Mucosa of descending colon (tissue), 3 donors: ENCODE data around the gene NEDD9. TPM values are rescaled to one million over a fixed set of nuclear protein-coding genes. Genes with fewer than 3 reads are reported as not detected.

Experiments
- ATAC-seq: fragments of 200-7000 bp; cut with Tn5 transposase; one replicate; pipeline ENCODE4 v1.9.1; 2020; ENCODE audit warnings: mild to moderate bottlenecking, moderate library complexity
- DNase-seq, 3 donors: peaks; one replicate each; pipeline ENCODE4 v3.0.0-alpha.2; 2020
- H3K36me3 ChIP-seq: fragments of 200-600 bp; one replicate; pipeline ENCODE4 v1.8.0; 2021; ENCODE audit warnings: low read depth, mild to moderate bottlenecking
- H3K4me1 ChIP-seq: fragments of 200-600 bp; one replicate; pipeline ENCODE4 v1.8.0; 2021; ENCODE audit warnings: low read depth, mild to moderate bottlenecking
- H3K4me3 ChIP-seq: fragments of 200-600 bp; one replicate; pipeline ENCODE4 v1.8.0; 2021; ENCODE audit warnings: mild to moderate bottlenecking
- H3K9me3 ChIP-seq: fragments of 200-600 bp; one replicate; pipeline ENCODE4 v1.8.0; 2021; ENCODE audit warnings: mild to moderate bottlenecking
- CTCF ChIP-seq: fragments of 200-600 bp; IDR thresholded peaks from one replicate; pipeline ENCODE4 v1.8.0; 2022; ENCODE audit warnings: antibody characterized with exemption, mild to moderate bottlenecking
- intact Hi-C, 2 donors: fragments of 100-400 bp; cut with DNase I in 1 of 2; cut with micrococcal nuclease in 1 of 2; formaldehyde crosslinking; loops; one replicate each; pipeline versions ENCODE4 v1.11.0 to v1.11.1; 2022; cut with DNase I, micrococcal nuclease
- total RNA-seq, 3 donors: library from RNA; stranded (reverse); fragmentation: NEBNext Ultra II Directional in 2 of 3; extraction: Animal tissue kit (Norgen Biotek cat#: 25700) in 2 of 3; gene quantifications; one replicate each; pipeline versions ENCODE4 v1.2.1 to v1.2.4, GENCODE V29; 2021 to 2023
- donor health status: DM: no; HTN: no; CAD: no; lungs with moderate emphysema.
- donor health status: DM: no; HTN: no; CAD: no.
- donor health status: DM: no; HTN: yes; CAD: no.

Gene NEDD9
- total RNA-seq, 3 donors from 2014 or later: 41.4 to 66.6 (median 62.1) TPM

GRCh38 chr6:11136809-11137208 lies 95.7 kb downstream of the NEDD9 start:
- Histone ChIP-seq H3K9me3 (no peaks in the 10 kb centered on the region), H3K36me3 (no peaks in the 10 kb centered on the region), H3K4me1 (no peaks in the 10 kb centered on the region), H3K4me3 (no peak overlapping the region)
- ATAC-seq (no peak), DNase-seq (no peak)
- intact Hi-C loops: no loop called here
- no peak for TF ChIP-seq CTCF

Other genes with a start within 250 kb of the NEDD9 start
- under 1 TPM in 2 of 3 donors, not detected in 1; 0.12 to 0.63 TPM for gene ELOVL2, start 188.4 kb downstream of the NEDD9 start, total RNA-seq
- 10 to 100 TPM in 1 of 3 donors, 1 to 10 TPM in 2; 5.4 to 10.9 (median 5.6) TPM for gene SMIM13, start 138.8 kb downstream of the NEDD9 start, total RNA-seq
- gene ERVFRD-1, start 120.9 kb downstream of the NEDD9 start, total RNA-seq: under 1 TPM; 0.12 to 0.57 (median 0.19) TPM